HepG2 (cell line): ENCODE measurements around the gene GPR4.

Experiments used
- ATF7 ChIP-seq, 2 experiments: fragments of 450-650 bp in 1 of 2; sonication (generic) in 1 of 2; formaldehyde crosslinking in 1 of 2; IDR thresholded peaks; 2 replicates each; pipeline versions ENCODE4 v1.4.0 to v1.6.1; 2016 to 2020; ENCODE audit warnings: antibody characterized with exemption in 1 of 2, mild to moderate bottlenecking in 1 of 2, missing genetic modification reagents in 1 of 2
- BHLHE40 ChIP-seq: IDR thresholded peaks from 2 replicates; pipeline ENCODE4 v1.6.1; 2011; ENCODE audit warnings: low read length, improper control_type of control experiment
- BRCA1 ChIP-seq: sonication (generic); formaldehyde crosslinking; IDR thresholded peaks from 2 replicates; pipeline ENCODE4 v1.4.0; 2020; ENCODE audit warnings: missing genetic modification reagents
- EZH2 ChIP-seq: conservative IDR thresholded peaks from 2 replicates; pipeline ENCODE4 v1.6.1; 2012; ENCODE audit warnings: mild to moderate bottlenecking, low read depth, low read length, moderate library complexity
- GABPB1 ChIP-seq: IDR thresholded peaks from 2 replicates; pipeline ENCODE4 v1.6.1; 2016; ENCODE audit warnings: mild to moderate bottlenecking, missing genetic modification reagents, moderate library complexity, missing compliant biosample characterization
- GTF2F1 ChIP-seq: fragments of 150-350 bp; IDR thresholded peaks from 2 replicates; pipeline ENCODE4 v1.6.1; 2014; ENCODE audit warnings: low read length
- HCFC1 ChIP-seq: fragments of 150-350 bp; IDR thresholded peaks from 2 replicates; pipeline ENCODE4 v1.6.1; 2014; ENCODE audit warnings: low read depth, low read length
- JUN ChIP-seq: sonication (generic); formaldehyde crosslinking; IDR thresholded peaks from 2 replicates; pipeline ENCODE4 v1.4.0; 2020; ENCODE audit warnings: mild to moderate bottlenecking, missing genetic modification reagents
- POLR2A ChIP-seq, 2 experiments: IDR thresholded peaks; 2 replicates each; pipeline ENCODE4 v1.6.1; 2011; ENCODE audit warnings: low read depth in 2 of 2, low read length in 2 of 2, mild to moderate bottlenecking in 1 of 2, moderate library complexity in 1 of 2; ENCODE audit not compliant: insufficient read depth in 1 of 2
- RAD21 ChIP-seq: fragments of 450-650 bp; formaldehyde crosslinking; IDR thresholded peaks from 2 replicates; pipeline ENCODE4 v1.5.0; 2020; ENCODE audit warnings: mild to moderate bottlenecking
- ZFP36 ChIP-seq: fragments of 150-350 bp; IDR thresholded peaks from 2 replicates; pipeline ENCODE4 v1.6.1; 2018; ENCODE audit warnings: borderline replicate concordance, low read length, low read depth; ENCODE audit not compliant: partially characterized antibody
- TF ChIP-seq, protein P1 (sequence below): sonication (generic); formaldehyde crosslinking; IDR thresholded peaks from 2 replicates; pipeline ENCODE4 v1.5.0; 2020; ENCODE audit warnings: mild to moderate bottlenecking, missing genetic modification reagents, moderate library complexity

GRCh38 chr19:45599286-45599685 is 2.7 kb downstream of the GPR4 start:
- TF ChIP-seq, protein P1, sequence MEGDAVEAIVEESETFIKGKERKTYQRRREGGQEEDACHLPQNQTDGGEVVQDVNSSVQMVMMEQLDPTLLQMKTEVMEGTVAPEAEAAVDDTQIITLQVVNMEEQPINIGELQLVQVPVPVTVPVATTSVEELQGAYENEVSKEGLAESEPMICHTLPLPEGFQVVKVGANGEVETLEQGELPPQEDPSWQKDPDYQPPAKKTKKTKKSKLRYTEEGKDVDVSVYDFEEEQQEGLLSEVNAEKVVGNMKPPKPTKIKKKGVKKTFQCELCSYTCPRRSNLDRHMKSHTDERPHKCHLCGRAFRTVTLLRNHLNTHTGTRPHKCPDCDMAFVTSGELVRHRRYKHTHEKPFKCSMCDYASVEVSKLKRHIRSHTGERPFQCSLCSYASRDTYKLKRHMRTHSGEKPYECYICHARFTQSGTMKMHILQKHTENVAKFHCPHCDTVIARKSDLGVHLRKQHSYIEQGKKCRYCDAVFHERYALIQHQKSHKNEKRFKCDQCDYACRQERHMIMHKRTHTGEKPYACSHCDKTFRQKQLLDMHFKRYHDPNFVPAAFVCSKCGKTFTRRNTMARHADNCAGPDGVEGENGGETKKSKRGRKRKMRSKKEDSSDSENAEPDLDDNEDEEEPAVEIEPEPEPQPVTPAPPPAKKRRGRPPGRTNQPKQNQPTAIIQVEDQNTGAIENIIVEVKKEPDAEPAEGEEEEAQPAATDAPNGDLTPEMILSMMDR (CRISPR knock-in tag), result no peak
- TF ChIP-seq HCFC1, result no peak
- TF ChIP-seq EZH2, result no peak
- no peak for TF ChIP-seq GABPB1
- no peak for TF ChIP-seq ZFP36
- TF ChIP-seq ATF7 (IDR thresholded peaks at IDR 0.05), result no peak
- TF ChIP-seq ATF7 (CRISPR knock-in tag; IDR thresholded peaks at IDR 0.05), result no peak
- TF ChIP-seq BRCA1 (CRISPR knock-in tag), result no peak
- TF ChIP-seq GTF2F1, result no peak
- TF ChIP-seq BHLHE40, result no peak
- TF ChIP-seq POLR2A (IDR thresholded peaks at IDR 0.05; ENCODE audit: insufficient read depth in 1 of 2, low read depth in 2 of 2, low read length in 2 of 2), result no peak
- TF ChIP-seq RAD21, result no peak
- no peak for TF ChIP-seq JUN (CRISPR knock-in tag)
